HL-60 (cell line): Measurements from ENCODE around the gene CADM2.

ENCODE experiments used
- DNase-seq, 2 experiments: peaks; one replicate each; pipeline ENCODE4 v3.0.0-alpha.2; 2010 to 2020; ENCODE audit warnings: low read depth in 1 of 2, low spot score in 1 of 2
- H3K27ac ChIP-seq: fragments of 250-450 bp; sonication (Bioruptor Pico); replicated peaks from 2 replicates; pipeline ENCODE4 v1.5.1; 2020; ENCODE audit warnings: mild to moderate bottlenecking, moderate library complexity
- H3K27me3 ChIP-seq: fragments of 250-450 bp; sonication (Bioruptor Pico); 2 replicates; pipeline ENCODE4 v1.5.1; 2021; ENCODE audit warnings: mild to moderate bottlenecking, moderate library complexity; ENCODE audit not compliant: insufficient read depth, poor library complexity, severe bottlenecking
- H3K4me3 ChIP-seq: replicated peaks from 2 replicates; pipeline ENCODE4 v1.5.1; 2011; ENCODE audit warnings: mild to moderate bottlenecking, control low read depth, low read length; ENCODE audit not compliant: insufficient read depth
- GABPA ChIP-seq: IDR thresholded peaks from 2 replicates; pipeline ENCODE4 v1.6.1; 2012; ENCODE audit warnings: low read depth
- POLR2AphosphoS5 ChIP-seq: IDR thresholded peaks from 2 replicates; pipeline ENCODE4 v1.6.1; 2012; ENCODE audit warnings: low read depth
- SPI1 ChIP-seq: IDR thresholded peaks from 2 replicates; pipeline ENCODE4 v1.6.1; 2012; ENCODE audit warnings: low read depth, mild to moderate bottlenecking, borderline replicate concordance
- TF ChIP-seq, protein P1 (sequence below): IDR thresholded peaks from 2 replicates; pipeline ENCODE4 v1.6.1; 2012; ENCODE audit warnings: low read depth; ENCODE audit not compliant: insufficient replicate concordance
- TF ChIP-seq, protein P2 (sequence below): IDR thresholded peaks from one replicate; pipeline ENCODE4 v1.5.1; 2011; ENCODE audit warnings: low read length, control low read depth, inconsistent platforms; ENCODE audit not compliant: insufficient read depth

The CADM2 gene

DNA sequence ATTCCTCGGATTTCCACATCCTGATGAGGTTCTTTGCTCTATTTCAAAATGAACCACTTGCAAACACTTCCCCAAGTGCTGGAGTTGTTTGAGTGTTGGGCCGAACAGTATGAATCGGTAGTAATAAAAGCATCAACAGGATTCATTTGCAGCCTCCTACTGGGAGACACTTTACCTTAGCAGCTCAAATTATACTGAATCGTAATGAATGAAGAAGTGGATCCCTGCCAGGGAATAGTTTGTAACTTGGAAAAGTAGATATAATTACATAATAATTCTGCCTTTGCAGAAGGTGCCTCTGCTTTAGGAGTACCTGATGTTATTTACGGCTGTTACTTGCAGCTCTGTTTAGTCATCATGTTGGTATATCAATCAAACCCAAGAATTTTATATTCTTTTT lies 669.1 kb downstream of the CADM2 start:
- no peak for TF ChIP-seq GABPA
- TF ChIP-seq, protein P1, sequence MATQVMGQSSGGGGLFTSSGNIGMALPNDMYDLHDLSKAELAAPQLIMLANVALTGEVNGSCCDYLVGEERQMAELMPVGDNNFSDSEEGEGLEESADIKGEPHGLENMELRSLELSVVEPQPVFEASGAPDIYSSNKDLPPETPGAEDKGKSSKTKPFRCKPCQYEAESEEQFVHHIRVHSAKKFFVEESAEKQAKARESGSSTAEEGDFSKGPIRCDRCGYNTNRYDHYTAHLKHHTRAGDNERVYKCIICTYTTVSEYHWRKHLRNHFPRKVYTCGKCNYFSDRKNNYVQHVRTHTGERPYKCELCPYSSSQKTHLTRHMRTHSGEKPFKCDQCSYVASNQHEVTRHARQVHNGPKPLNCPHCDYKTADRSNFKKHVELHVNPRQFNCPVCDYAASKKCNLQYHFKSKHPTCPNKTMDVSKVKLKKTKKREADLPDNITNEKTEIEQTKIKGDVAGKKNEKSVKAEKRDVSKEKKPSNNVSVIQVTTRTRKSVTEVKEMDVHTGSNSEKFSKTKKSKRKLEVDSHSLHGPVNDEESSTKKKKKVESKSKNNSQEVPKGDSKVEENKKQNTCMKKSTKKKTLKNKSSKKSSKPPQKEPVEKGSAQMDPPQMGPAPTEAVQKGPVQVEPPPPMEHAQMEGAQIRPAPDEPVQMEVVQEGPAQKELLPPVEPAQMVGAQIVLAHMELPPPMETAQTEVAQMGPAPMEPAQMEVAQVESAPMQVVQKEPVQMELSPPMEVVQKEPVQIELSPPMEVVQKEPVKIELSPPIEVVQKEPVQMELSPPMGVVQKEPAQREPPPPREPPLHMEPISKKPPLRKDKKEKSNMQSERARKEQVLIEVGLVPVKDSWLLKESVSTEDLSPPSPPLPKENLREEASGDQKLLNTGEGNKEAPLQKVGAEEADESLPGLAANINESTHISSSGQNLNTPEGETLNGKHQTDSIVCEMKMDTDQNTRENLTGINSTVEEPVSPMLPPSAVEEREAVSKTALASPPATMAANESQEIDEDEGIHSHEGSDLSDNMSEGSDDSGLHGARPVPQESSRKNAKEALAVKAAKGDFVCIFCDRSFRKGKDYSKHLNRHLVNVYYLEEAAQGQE, result no peak
- TF ChIP-seq, protein P2, sequence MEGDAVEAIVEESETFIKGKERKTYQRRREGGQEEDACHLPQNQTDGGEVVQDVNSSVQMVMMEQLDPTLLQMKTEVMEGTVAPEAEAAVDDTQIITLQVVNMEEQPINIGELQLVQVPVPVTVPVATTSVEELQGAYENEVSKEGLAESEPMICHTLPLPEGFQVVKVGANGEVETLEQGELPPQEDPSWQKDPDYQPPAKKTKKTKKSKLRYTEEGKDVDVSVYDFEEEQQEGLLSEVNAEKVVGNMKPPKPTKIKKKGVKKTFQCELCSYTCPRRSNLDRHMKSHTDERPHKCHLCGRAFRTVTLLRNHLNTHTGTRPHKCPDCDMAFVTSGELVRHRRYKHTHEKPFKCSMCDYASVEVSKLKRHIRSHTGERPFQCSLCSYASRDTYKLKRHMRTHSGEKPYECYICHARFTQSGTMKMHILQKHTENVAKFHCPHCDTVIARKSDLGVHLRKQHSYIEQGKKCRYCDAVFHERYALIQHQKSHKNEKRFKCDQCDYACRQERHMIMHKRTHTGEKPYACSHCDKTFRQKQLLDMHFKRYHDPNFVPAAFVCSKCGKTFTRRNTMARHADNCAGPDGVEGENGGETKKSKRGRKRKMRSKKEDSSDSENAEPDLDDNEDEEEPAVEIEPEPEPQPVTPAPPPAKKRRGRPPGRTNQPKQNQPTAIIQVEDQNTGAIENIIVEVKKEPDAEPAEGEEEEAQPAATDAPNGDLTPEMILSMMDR, result no peak
- DNase-seq, result no peak
- H3K27me3 ChIP-seq, result no peaks in the 10 kb centered on the region

DNA sequence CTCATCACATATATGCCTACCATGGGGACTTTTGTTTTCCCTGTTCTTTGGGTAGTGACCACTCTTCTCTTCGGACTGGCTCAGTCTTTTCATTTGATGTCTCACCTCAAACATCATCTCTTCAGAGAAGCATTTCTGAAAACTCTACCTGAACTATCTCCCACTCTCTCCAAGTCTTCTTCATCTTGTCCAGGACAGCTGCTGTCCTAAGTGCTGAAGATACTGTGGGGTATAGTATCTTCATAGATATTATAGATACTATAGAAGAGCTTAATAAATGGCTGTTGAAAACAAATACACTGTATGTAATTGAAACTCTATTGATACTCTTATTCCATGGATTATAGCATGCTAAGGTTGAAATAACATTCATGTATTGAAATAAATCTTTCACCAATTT lies 672.3 kb downstream of the CADM2 start:
- no peaks in the 10 kb centered on the region for H3K27me3 ChIP-seq
- no peak overlapping the region for H3K4me3 ChIP-seq
- TF ChIP-seq, protein P1, result peak; percentile 79
- no peak for TF ChIP-seq GABPA
- no peak overlapping the region for H3K27ac ChIP-seq
- no peak for DNase-seq

More for the DNA sequence above, 669.1 kb downstream of the CADM2 start:
- Histone ChIP-seq H3K27ac (no peak overlapping the region), H3K4me3 (no peak overlapping the region)

DNA sequence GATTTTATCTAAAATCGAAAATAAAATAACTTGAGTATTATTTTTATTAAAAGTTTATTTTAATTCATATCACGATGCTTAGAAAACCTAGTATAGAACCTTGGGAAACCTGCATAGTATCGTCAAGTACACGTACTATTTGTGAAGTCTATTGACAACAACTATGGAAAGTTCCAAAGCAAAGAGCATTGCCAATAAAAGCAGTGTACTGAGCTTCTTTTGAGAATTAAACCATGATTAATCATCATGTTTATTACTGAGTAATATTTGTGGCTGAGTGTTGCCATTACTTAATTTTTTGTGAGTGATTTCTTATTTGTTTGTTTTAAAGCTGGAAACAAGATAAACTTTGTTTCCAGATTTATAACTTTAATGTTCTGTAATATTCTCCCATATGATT lies 674.1 kb downstream of the CADM2 start:
- no peak overlapping the region for H3K27ac ChIP-seq
- no peaks in the 10 kb centered on the region for H3K27me3 ChIP-seq
- DNase-seq, result no peak
- TF ChIP-seq GABPA, result no peak
- no peak for TF ChIP-seq POLR2AphosphoS5
- no peak overlapping the region for H3K4me3 ChIP-seq

DNA sequence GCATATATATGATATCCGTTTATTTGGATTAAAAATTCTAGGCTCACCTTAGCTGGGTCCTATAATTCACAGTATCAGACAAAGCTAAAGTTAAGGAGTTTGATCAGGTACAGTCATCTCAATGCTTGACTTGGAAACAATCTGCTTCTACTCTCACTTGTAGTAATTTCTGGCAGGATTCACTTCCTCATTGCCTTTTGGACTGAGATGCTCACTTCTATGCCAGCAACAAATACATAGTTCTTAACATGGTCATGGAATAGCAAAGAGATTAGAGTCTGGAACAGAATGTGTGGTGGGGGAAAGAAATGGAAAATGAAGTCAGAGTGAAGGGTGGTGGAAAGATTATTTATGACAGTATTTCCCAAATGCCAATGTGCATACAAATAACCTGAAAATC lies 693.6 kb downstream of the CADM2 start:
- Histone ChIP-seq H3K27me3 (no peaks in the 10 kb centered on the region), H3K4me3 (no peak overlapping the region), H3K27ac (no peak overlapping the region)
- DNase-seq, result no peak
- TF ChIP-seq GABPA (no peak), POLR2AphosphoS5 (no peak), SPI1 (no peak)
- TF ChIP-seq, protein P1, result no peak
- TF ChIP-seq, protein P2, result no peak
